ENCODE data around the gene GPC3. TPM values are rescaled to one million over a fixed set of nuclear protein-coding genes. Genes with fewer than 3 reads are reported as not detected.

Gene GPC3
- polyA plus RNA-seq, 2 of the 4 experiments (the other 2 are of a cell fraction), result not detected

- DNase-seq (ENCODE audit: low read depth in 1 of 2, low spot score in 1 of 2) (no peak), FAIRE-seq (no peak), ATAC-seq (no peak)
- no peak for TF ChIP-seq RNF2 (IDR thresholded peaks at IDR 0.05; ENCODE audit: borderline replicate concordance, low read depth)
- no peak for TF ChIP-seq BCL3 (IDR thresholded peaks at IDR 0.05)
- TF ChIP-seq HOXB5 (CRISPR knock-in tag; IDR thresholded peaks at IDR 0.05), result no peak
- CTCF ChIA-PET, result no interaction called here
- Histone ChIP-seq H3K4me3 (no peak overlapping the region), H3K27ac (no peak overlapping the region), H3K9me3 (no peaks in the 10 kb centered on the region), H3K4me1 (no peaks in the 10 kb centered on the region), H3K4me2 (no peak overlapping the region)
- 4% methylated on average over 2 of the region's 2 CpGs for WGBS (ENCODE audit: missing lambda C conversion rate)
- POLR2A ChIA-PET, result no interaction called here
These were observed 332.0 kb downstream of the GPC3 start for GRCh38 chrX:133653358-133653757.

- no peaks in the 10 kb centered on the region for H3K4me1 ChIP-seq
- CTCF ChIA-PET, result no interaction called here
- no peak overlapping the region for H3K4me3 ChIP-seq
- TF ChIP-seq CHD2 (IDR thresholded peaks at IDR 0.05; ENCODE audit: low read length, partially characterized antibody) (no peak), ZC3H11A (IDR thresholded peaks at IDR 0.05) (no peak), MAFK (IDR thresholded peaks at IDR 0.05; ENCODE audit: partially characterized antibody) (peak; percentile 84), CBX2 (IDR thresholded peaks at IDR 0.05; ENCODE audit: borderline replicate concordance, low read depth) (no peak)
- no peak overlapping the region for H3K27ac ChIP-seq
- POLR2A ChIA-PET, result no interaction called here
- H3K9me3 ChIP-seq, result no peaks in the 10 kb centered on the region
- ATAC-seq, result no peak
- WGBS (ENCODE audit: missing lambda C conversion rate), result 50% methylated on average over 1 of the region's 1 CpG
- no peak for DNase-seq (ENCODE audit: low read depth in 1 of 2, low spot score in 1 of 2)
- H3K4me2 ChIP-seq, result no peak overlapping the region
- peak; percentile 51 for FAIRE-seq
These were observed 333.2 kb downstream of the GPC3 start for GRCh38 chrX:133652185-133652584.

GRCh38 chrX:133650239-133650638 is 335.2 kb downstream of the GPC3 start:
- TF ChIP-seq ZFP36 (IDR thresholded peaks at IDR 0.05; ENCODE audit: borderline replicate concordance, partially characterized antibody), result no peak
- TF ChIP-seq RNF2 (IDR thresholded peaks at IDR 0.05; ENCODE audit: borderline replicate concordance, low read depth), result no peak
- TF ChIP-seq E2F6 (IDR thresholded peaks at IDR 0.05; ENCODE audit: borderline replicate concordance, low read depth), result no peak
- ChIA-PET CTCF (interaction anchor here (1.0 kb wide), 1 partner anchor 20 kb away, joined by 3 read pairs; no protein-coding TSS in a partner anchor), POLR2A (no interaction called here)
- H3K4me1 ChIP-seq, result no peaks in the 10 kb centered on the region
- H3K4me2 ChIP-seq, result no peak overlapping the region
- FAIRE-seq (no peak), DNase-seq (ENCODE audit: low read depth in 1 of 2, low spot score in 1 of 2) (no peak), ATAC-seq (no peak)
- H3K4me3 ChIP-seq, result no peak overlapping the region
- 6% methylated on average over 1 of the region's 1 CpG for WGBS (ENCODE audit: missing lambda C conversion rate)
- H3K9me3 ChIP-seq, result no peaks in the 10 kb centered on the region
- no peak overlapping the region for H3K27ac ChIP-seq

GRCh38 chrX:133649651-133650050 is 335.7 kb downstream of the GPC3 start:
- DNase-seq (ENCODE audit: low read depth in 1 of 2, low spot score in 1 of 2), result no peak
- Histone ChIP-seq H3K4me2 (no peak overlapping the region), H3K4me3 (no peak overlapping the region), H3K4me1 (no peaks in the 10 kb centered on the region), H3K27ac (no peak overlapping the region), H3K9me3 (no peaks in the 10 kb centered on the region)
- POLR2A ChIA-PET, result interaction anchor here (0.5 kb wide), 1 partner anchor 19 kb away, joined by 3 read pairs; no protein-coding TSS in a partner anchor
- CTCF ChIA-PET, result interaction anchor here (1.0 kb wide), 1 partner anchor 21 kb away, joined by 3 read pairs; no protein-coding TSS in a partner anchor
- FAIRE-seq, result no peak
- no peak for ATAC-seq
- 0% methylated on average over 1 of the region's 1 CpG for WGBS (ENCODE audit: missing lambda C conversion rate)
- TF ChIP-seq HES2 (IDR thresholded peaks at IDR 0.05) (no peak), POLR2A (IDR thresholded peaks at IDR 0.05; ENCODE audit: low read length) (no peak), TFCP2L1 (CRISPR knock-in tag; IDR thresholded peaks at IDR 0.05) (no peak), SREBF2 (IDR thresholded peaks at IDR 0.05) (no peak), EP300 (IDR thresholded peaks at IDR 0.05) (no peak), HOXB5 (CRISPR knock-in tag; IDR thresholded peaks at IDR 0.05) (no peak), ESRRA (IDR thresholded peaks at IDR 0.05; ENCODE audit: borderline replicate concordance, low read length) (no peak), ZSCAN20 (CRISPR knock-in tag; IDR thresholded peaks at IDR 0.05) (no peak), JUN (IDR thresholded peaks at IDR 0.05) (no peak), SMC3 (IDR thresholded peaks at IDR 0.05) (no peak), MAX (IDR thresholded peaks at IDR 0.05) (no peak), BHLHE40 (IDR thresholded peaks at IDR 0.05; ENCODE audit: low read depth, low read length) (no peak), RFX5 (IDR thresholded peaks at IDR 0.05) (no peak), POLR2AphosphoS2 (conservative IDR thresholded peaks at IDR 0.05; ENCODE audit: low read length) (no peak), MYC (IDR thresholded peaks at IDR 0.05; ENCODE audit: borderline replicate concordance, low read length) (no peak), MAZ (IDR thresholded peaks at IDR 0.05; ENCODE audit: borderline replicate concordance, low read depth, low read length) (no peak)
